SK-N-SH treated with all-trans-retinoic acid at 6 μM for 48 hours (cell line): ENCODE measurements around the gene ASCC1.

Source experiments
- ATAC-seq: fragments of 200-7000 bp; cut with Tn5 transposase; 3 replicates; pipeline ENCODE4 v1.9.1; 2020; ENCODE audit warnings: mild to moderate bottlenecking, moderate library complexity
- ARNTL ChIP-seq: fragments of 450-650 bp; formaldehyde crosslinking; IDR thresholded peaks from 2 replicates; pipeline ENCODE4 v1.5.0; 2020; ENCODE audit warnings: low read depth, mild to moderate bottlenecking, moderate library complexity, borderline replicate concordance
- BACH2 ChIP-seq: fragments of 250-450 bp; sonication (Bioruptor Pico); IDR thresholded peaks from 2 replicates; pipeline ENCODE4 v1.9.0; 2021; ENCODE audit warnings: mild to moderate bottlenecking, borderline replicate concordance
- CREB5 ChIP-seq: fragments of 250-450 bp; sonication (Bioruptor Pico); IDR thresholded peaks from 2 replicates; pipeline ENCODE4 v1.5.1; 2020; ENCODE audit warnings: low read depth, mild to moderate bottlenecking, moderate library complexity
- CSDC2 ChIP-seq: fragments of 250-450 bp; sonication (Bioruptor Pico); IDR thresholded peaks from 2 replicates; pipeline ENCODE4 v1.5.0; 2020; ENCODE audit warnings: mild to moderate bottlenecking, moderate library complexity
- CSRNP3 ChIP-seq: fragments of 250-450 bp; sonication (Bioruptor Pico); IDR thresholded peaks from 2 replicates; pipeline ENCODE4 v1.5.1; 2021; ENCODE audit warnings: mild to moderate bottlenecking, moderate library complexity
- ESRRG ChIP-seq: fragments of 250-450 bp; sonication (Bioruptor Pico); IDR thresholded peaks from 2 replicates; pipeline ENCODE4 v1.6.1; 2021; ENCODE audit warnings: mild to moderate bottlenecking
- GLIS3 ChIP-seq: fragments of 250-450 bp; sonication (Bioruptor Pico); IDR thresholded peaks from 2 replicates; pipeline ENCODE4 v1.5.0; 2020; ENCODE audit warnings: mild to moderate bottlenecking, moderate library complexity
- OSR1 ChIP-seq: fragments of 250-450 bp; sonication (Bioruptor Pico); IDR thresholded peaks from 2 replicates; pipeline ENCODE4 v1.8.0; 2022; ENCODE audit warnings: moderate library complexity, mild to moderate bottlenecking, inconsistent platforms
- POU6F1 ChIP-seq: fragments of 250-450 bp; sonication (Bioruptor Pico); IDR thresholded peaks from 2 replicates; pipeline ENCODE4 v1.8.0; 2021; ENCODE audit warnings: low read depth, mild to moderate bottlenecking, moderate library complexity, borderline replicate concordance
- PPARA ChIP-seq: fragments of 250-450 bp; sonication (Bioruptor Pico); IDR thresholded peaks from 2 replicates; pipeline ENCODE4 v1.5.0; 2020; ENCODE audit warnings: mild to moderate bottlenecking, borderline replicate concordance
- RARB ChIP-seq: fragments of 250-450 bp; sonication (Bioruptor Pico); IDR thresholded peaks from 2 replicates; pipeline ENCODE4 v1.8.0; 2021; ENCODE audit warnings: mild to moderate bottlenecking, moderate library complexity
- SNAI2 ChIP-seq: fragments of 250-450 bp; sonication (Bioruptor Pico); IDR thresholded peaks from 2 replicates; pipeline ENCODE4 v1.5.0; 2020; ENCODE audit warnings: mild to moderate bottlenecking, moderate library complexity
- TCF4 ChIP-seq: fragments of 250-450 bp; sonication (Bioruptor Pico); IDR thresholded peaks from 2 replicates; pipeline ENCODE4 v1.8.0; 2021; ENCODE audit warnings: mild to moderate bottlenecking, moderate library complexity, borderline replicate concordance
- TOX ChIP-seq: fragments of 250-450 bp; sonication (Bioruptor Pico); IDR thresholded peaks from 2 replicates; pipeline ENCODE4 v1.8.0; 2021; ENCODE audit warnings: mild to moderate bottlenecking, moderate library complexity, borderline replicate concordance
- TSHZ2 ChIP-seq: fragments of 250-450 bp; sonication (Bioruptor Pico); IDR thresholded peaks from 2 replicates; pipeline ENCODE4 v1.5.0; 2020; ENCODE audit warnings: mild to moderate bottlenecking, moderate library complexity
- ZC3H10 ChIP-seq: fragments of 250-450 bp; sonication (Bioruptor Pico); IDR thresholded peaks from 2 replicates; pipeline ENCODE4 v1.5.1; 2021; ENCODE audit warnings: mild to moderate bottlenecking, moderate library complexity
- ZFP3 ChIP-seq: fragments of 250-450 bp; sonication (Bioruptor Pico); IDR thresholded peaks from 2 replicates; pipeline ENCODE4 v1.5.0; 2020; ENCODE audit warnings: mild to moderate bottlenecking, moderate library complexity
- ZFP30 ChIP-seq: fragments of 450-650 bp; formaldehyde crosslinking; IDR thresholded peaks from 2 replicates; pipeline ENCODE4 v1.5.0; 2022; ENCODE audit warnings: mild to moderate bottlenecking, moderate library complexity
- ZNF565 ChIP-seq: fragments of 450-650 bp; formaldehyde crosslinking; conservative IDR thresholded peaks from 2 replicates; pipeline ENCODE4 v1.5.0; 2020; ENCODE audit warnings: low read depth, mild to moderate bottlenecking, moderate library complexity
- ZNF8 ChIP-seq: fragments of 450-650 bp; formaldehyde crosslinking; IDR thresholded peaks from 2 replicates; pipeline ENCODE4 v1.5.0; 2020; ENCODE audit warnings: mild to moderate bottlenecking, moderate library complexity

The ASCC1 gene

GRCh38 chr10:72229261-72230251 is 13.5 kb upstream of the ASCC1 start:
- TF ChIP-seq ZFP3 (no peak), ZFP30 (no peak), SNAI2 (CRISPR knock-in tag) (no peak), OSR1 (no peak), ZNF565 (CRISPR knock-in tag) (no peak), GLIS3 (CRISPR knock-in tag) (no peak), TOX (CRISPR knock-in tag) (no peak), ESRRG (CRISPR knock-in tag) (no peak), TCF4 (CRISPR knock-in tag) (no peak), POU6F1 (no peak), TSHZ2 (CRISPR knock-in tag) (no peak), ARNTL (CRISPR knock-in tag) (no peak)
- no peak for ATAC-seq

- TF ChIP-seq CSRNP3 (CRISPR knock-in tag), result no peak
- TF ChIP-seq ZFP30, result no peak
- no peak for TF ChIP-seq ZFP3
- TF ChIP-seq ARNTL (CRISPR knock-in tag), result no peak
- TF ChIP-seq BACH2 (CRISPR knock-in tag), result no peak
- no peak for TF ChIP-seq TCF4 (CRISPR knock-in tag)
- no peak for TF ChIP-seq ZNF565 (CRISPR knock-in tag)
- TF ChIP-seq PPARA (CRISPR knock-in tag), result no peak
- no peak for ATAC-seq
Observed at GRCh38 chr10:72228318-72228751, 12.3 kb upstream of the ASCC1 start.

- no peak for TF ChIP-seq ZFP30
- no peak for TF ChIP-seq SNAI2 (CRISPR knock-in tag)
- TF ChIP-seq POU6F1, result no peak
- no peak for TF ChIP-seq OSR1
- no peak for TF ChIP-seq ARNTL (CRISPR knock-in tag)
- TF ChIP-seq RARB, result no peak
- TF ChIP-seq ZFP3, result no peak
- TF ChIP-seq BACH2 (CRISPR knock-in tag), result no peak
- TF ChIP-seq GLIS3 (CRISPR knock-in tag), result no peak
- TF ChIP-seq CSDC2 (CRISPR knock-in tag), result no peak
- no peak for TF ChIP-seq TOX (CRISPR knock-in tag)
- no peak for TF ChIP-seq CREB5 (CRISPR knock-in tag)
- no peak for TF ChIP-seq ZC3H10 (CRISPR knock-in tag)
- TF ChIP-seq ZNF8 (CRISPR knock-in tag), result no peak
- no peak for TF ChIP-seq TCF4 (CRISPR knock-in tag)
- no peak for ATAC-seq
Observed at GRCh38 chr10:72227826-72228225, 11.8 kb upstream of the ASCC1 start.
